CD4-positive, alpha-beta memory T cell (primary cell): ENCODE data around the gene SYTL4. TPM values are rescaled to one million over a fixed set of nuclear protein-coding genes. Genes with fewer than 3 reads are reported as not detected.
"Not testable (repeated sequence)": the region's sequence is repeated elsewhere in the genome, so short reads cannot be mapped to it uniquely, and the experiment has no call there.

Experiments
- CTCF ChIA-PET: fragments of 350-600 bp; sonication (Branson Sonifier 250); formaldehyde crosslinking; loops from one replicate; lab custom pipeline; 2021; ENCODE audit warnings: inconsistent platforms; ENCODE audit not compliant: partially characterized antibody; lab: Charles Lee
- POLR2A ChIA-PET: fragments of 350-600 bp; sonication (Branson Sonifier 250); formaldehyde crosslinking; loops from one replicate; lab custom pipeline; 2021; ENCODE audit not compliant: partially characterized antibody; lab: Charles Lee
- DNase-seq, 5 donors: peaks; one replicate each; pipeline versions ENCODE4 v3.0.0 to v3.0.0-alpha.2; 2020 to 2022; ENCODE audit warnings: mixed read lengths in 1 of 5
- H3K27ac ChIP-seq: one replicate; pipeline ENCODE4 v1.7.0; 2013; ENCODE audit warnings: low read depth, low read length
- H3K27me3 ChIP-seq: 2 replicates; pipeline ENCODE4 v1.7.0; 2013; ENCODE audit warnings: mild to moderate bottlenecking, low read length, moderate library complexity; ENCODE audit not compliant: insufficient read depth
- H3K36me3 ChIP-seq: 2 replicates; pipeline ENCODE4 v1.7.0; 2013; ENCODE audit warnings: mild to moderate bottlenecking, low read length, moderate library complexity; ENCODE audit not compliant: insufficient read depth
- H3K4me1 ChIP-seq: 2 replicates; pipeline ENCODE4 v1.7.0; 2013; ENCODE audit warnings: mild to moderate bottlenecking, low read length, moderate library complexity; ENCODE audit not compliant: insufficient read depth
- H3K4me3 ChIP-seq, 2 donors: one replicate each; pipeline ENCODE4 v1.7.0; 2013; ENCODE audit warnings: low read length in 2 of 2, mild to moderate bottlenecking in 1 of 2
- H3K9me3 ChIP-seq, 2 donors: one replicate each; pipeline ENCODE4 v1.7.0; 2013; ENCODE audit warnings: low read length in 2 of 2, control low read depth in 1 of 2; ENCODE audit not compliant: control insufficient read depth in 1 of 2
- H3K27ac Mint-ChIP-seq, 7 donors: one replicate each; pipeline ENCODE4 v1.8.0; 2020 to 2021; ENCODE audit warnings: mixed read lengths in 7 of 7, mild to moderate bottlenecking in 6 of 7, inconsistent platforms in 3 of 7, moderate library complexity in 3 of 7
- H3K27me3 Mint-ChIP-seq, 2 donors: one replicate each; pipeline ENCODE4 v1.8.0; 2020 to 2021; ENCODE audit warnings: mixed read lengths in 2 of 2
- H3K36me3 Mint-ChIP-seq, 2 donors: one replicate each; pipeline ENCODE4 v1.8.0; 2020 to 2021; ENCODE audit warnings: mixed read lengths in 2 of 2, inconsistent platforms in 1 of 2, mild to moderate bottlenecking in 1 of 2
- H3K4me1 Mint-ChIP-seq, 4 donors: one replicate each; pipeline ENCODE4 v1.8.0; 2020 to 2021; ENCODE audit warnings: mixed read lengths in 4 of 4, mild to moderate bottlenecking in 1 of 4
- H3K4me3 Mint-ChIP-seq, 8 donors: one replicate each; pipeline ENCODE4 v1.8.0; 2020 to 2021; ENCODE audit warnings: mixed read lengths in 8 of 8, mild to moderate bottlenecking in 7 of 8, moderate library complexity in 6 of 8, inconsistent platforms in 3 of 8
- H3K9me3 Mint-ChIP-seq, 8 donors: one replicate each; pipeline ENCODE4 v1.8.0; 2020 to 2021; ENCODE audit warnings: mixed read lengths in 8 of 8, mild to moderate bottlenecking in 5 of 8, inconsistent platforms in 3 of 8, moderate library complexity in 1 of 8
- intact Hi-C: fragments of 100-400 bp; cut with micrococcal nuclease; formaldehyde crosslinking; loops from one replicate; pipeline ENCODE4 v1.15.1; 2023
- polyA plus RNA-seq, 2 donors: library from polyadenylated mRNA; unstranded; fragments of 300-500 nt; fragmentation: Illumina TruSeq; gene quantifications; one replicate each; pipeline ENCODE4 v1.2.3, GENCODE V29; 2021
- total RNA-seq, 2 experiments: library from RNA; stranded (reverse); gene quantifications; one replicate each; pipeline ENCODE4 v1.2.3, GENCODE V29; 2021

The SYTL4 gene
- total and polyA plus RNA-seq, 4 experiments from 2014 or later = not detected

DNA sequence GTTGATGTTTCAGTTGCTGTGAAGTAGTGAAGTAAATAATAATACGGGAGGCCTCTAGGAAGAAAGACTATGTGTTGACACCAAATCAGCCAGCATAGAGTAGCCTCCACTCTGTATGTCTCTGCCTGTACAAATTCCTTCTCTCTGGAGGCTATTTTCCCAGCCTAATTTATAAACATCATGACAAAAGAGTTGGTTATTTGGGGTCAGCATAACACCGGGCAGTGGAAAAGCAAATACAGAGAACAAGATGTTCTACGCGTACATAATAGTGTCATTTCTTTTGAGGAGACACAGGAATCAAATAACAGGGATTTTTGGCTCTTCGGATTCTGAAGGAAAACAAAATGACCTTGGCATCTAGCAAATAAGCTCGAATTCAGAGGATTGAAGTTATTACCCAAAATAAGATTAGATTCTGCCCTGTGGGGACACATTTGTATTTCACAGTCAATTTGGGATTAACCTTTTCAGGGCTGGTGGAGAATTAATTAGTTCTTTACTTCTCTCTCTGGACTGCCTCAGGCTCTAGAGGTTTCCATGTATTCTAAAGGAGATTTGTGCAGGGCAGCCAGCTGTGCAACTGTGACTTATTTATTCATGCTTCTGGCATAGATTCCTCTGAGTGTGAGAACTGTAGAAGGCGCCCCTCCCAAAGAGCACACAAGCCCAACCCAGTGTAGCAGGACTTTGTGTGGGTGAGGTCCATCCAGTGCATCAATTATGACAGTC, 14.1 kb upstream of the SYTL4 start:
- Histone ChIP-seq H3K9me3 (no peaks in the 10 kb centered on the region), H3K4me3 (no peak overlapping the region), H3K4me1 (no peaks in the 10 kb centered on the region), H3K27me3 (no peaks in the 10 kb centered on the region), H3K36me3 (no peaks in the 10 kb centered on the region), H3K27ac (no peak overlapping the region)
- ChIA-PET POLR2A (no interaction called here), CTCF (no interaction called here)
- Mint-ChIP-seq H3K27me3 (peaks cover 5 to 7% of the 10 kb centered on the region in 2 donors), H3K27ac (no peak overlapping the region), H3K4me1 (peaks cover 0 to 2% (median 0%) of the 10 kb centered on the region in 4 donors), H3K9me3 (no peaks in the 10 kb centered on the region), H3K4me3 (no peak overlapping the region), H3K36me3 (no peaks in the 10 kb centered on the region)
- DNase-seq = no peak
- intact Hi-C loops = no loop called here

DNA sequence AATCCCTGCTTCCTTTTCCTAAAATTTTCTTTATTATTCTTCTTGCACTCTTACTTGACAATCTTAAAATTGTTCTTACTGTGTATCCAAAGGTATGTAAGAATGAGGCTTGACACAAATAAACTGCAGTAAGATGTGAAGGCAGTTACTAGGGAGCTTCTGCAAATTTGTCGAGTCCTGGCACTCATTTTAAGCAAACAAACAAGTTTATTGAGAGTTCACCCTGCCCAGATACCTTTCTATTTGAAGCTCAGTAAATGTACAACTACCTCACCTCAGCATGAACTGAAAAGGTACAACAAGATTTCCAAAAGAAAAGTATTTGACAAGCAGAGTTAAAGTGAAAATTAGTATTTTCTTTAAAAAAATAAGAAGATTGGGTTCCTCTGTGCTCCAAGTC, 13.3 kb upstream of the SYTL4 start:
- POLR2A ChIA-PET = no interaction called here
- H3K36me3 ChIP-seq = no peaks in the 10 kb centered on the region
- Mint-ChIP-seq H3K36me3 (no peaks in the 10 kb centered on the region), H3K9me3 (no peaks in the 10 kb centered on the region), H3K4me3 (no peak overlapping the region), H3K27me3 (peaks cover 5 to 7% of the 10 kb centered on the region in 2 donors), H3K4me1 (peaks cover 0 to 2% (median 0%) of the 10 kb centered on the region in 4 donors), H3K27ac (no peak overlapping the region)
- H3K4me1 ChIP-seq = no peaks in the 10 kb centered on the region
- intact Hi-C loops = no loop called here
- CTCF ChIA-PET = no interaction called here
- H3K4me3 ChIP-seq = no peak overlapping the region
- H3K27ac ChIP-seq = no peak overlapping the region
- no peak for DNase-seq
- H3K27me3 ChIP-seq = no peaks in the 10 kb centered on the region
- no peaks in the 10 kb centered on the region for H3K9me3 ChIP-seq

DNA sequence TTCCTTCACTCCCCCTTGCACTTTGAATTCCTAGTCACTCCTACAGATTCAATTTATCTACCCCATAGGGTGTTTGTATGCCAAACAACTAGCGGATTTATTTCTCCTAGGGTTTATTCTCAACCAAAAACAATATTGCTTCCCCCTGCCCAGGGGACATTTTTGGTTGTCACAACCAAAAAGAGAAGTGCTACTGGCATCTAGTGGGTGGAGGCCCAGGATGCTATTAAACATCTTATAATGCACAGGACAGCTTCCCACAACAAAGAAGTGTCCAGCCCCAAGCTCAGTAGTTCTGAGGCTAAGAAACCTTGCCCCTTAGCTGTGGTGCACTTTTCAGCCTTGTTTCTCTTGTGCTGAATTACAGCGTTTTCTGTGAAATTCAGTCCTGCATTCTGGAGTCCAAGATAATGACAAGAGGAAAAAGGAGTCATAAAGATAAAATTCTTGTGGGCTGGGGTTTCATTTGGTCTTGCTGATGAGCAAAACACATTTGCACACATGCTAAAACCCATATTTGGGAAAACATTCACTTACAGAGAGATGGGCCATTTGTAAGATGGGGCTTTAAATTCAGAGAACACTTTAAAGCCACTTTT, 11.2 kb upstream of the SYTL4 start:
- no peak for DNase-seq
- Histone ChIP-seq H3K27ac (no peak overlapping the region), H3K27me3 (no peaks in the 10 kb centered on the region), H3K9me3 (no peaks in the 10 kb centered on the region), H3K36me3 (no peaks in the 10 kb centered on the region), H3K4me1 (no peaks in the 10 kb centered on the region), H3K4me3 (no peak overlapping the region)
- Mint-ChIP-seq H3K27ac (no peak overlapping the region), H3K36me3 (no peaks in the 10 kb centered on the region), H3K4me3 (no peak overlapping the region), H3K4me1 (peaks cover 0 to 2% (median 0%) of the 10 kb centered on the region in 4 donors), H3K9me3 (no peaks in the 10 kb centered on the region), H3K27me3 (peaks cover 5 to 6% of the 10 kb centered on the region in 2 donors)
- intact Hi-C loops = no loop called here
- CTCF ChIA-PET = no interaction called here
- POLR2A ChIA-PET = no interaction called here

DNA sequence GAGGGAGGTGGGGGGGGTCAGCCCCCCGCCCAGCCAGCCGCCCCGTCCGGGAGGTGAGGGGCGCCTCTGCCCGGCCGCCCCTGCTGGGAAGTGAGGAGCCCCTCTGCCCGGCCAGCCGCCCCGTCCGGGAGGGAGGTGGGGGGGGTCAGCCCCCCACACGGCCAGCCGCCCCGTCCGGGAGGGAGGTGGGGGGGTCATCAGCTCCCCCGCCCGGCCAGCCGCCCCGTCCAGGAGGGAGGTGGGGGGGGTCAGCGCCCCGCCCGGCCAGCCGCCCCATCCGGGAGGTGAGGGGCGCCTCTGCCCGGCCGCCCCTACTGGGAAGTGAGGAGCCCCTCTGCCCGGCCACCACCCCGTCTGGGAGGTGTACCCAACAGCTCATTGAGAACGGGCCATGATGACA, 7.9 kb downstream of the SYTL4 start:
- H3K27ac Mint-ChIP-seq, H3K27ac ChIP-seq, H3K9me3 ChIP-seq, CTCF ChIA-PET, H3K9me3 Mint-ChIP-seq, H3K36me3 Mint-ChIP-seq, POLR2A ChIA-PET, H3K4me3 Mint-ChIP-seq, H3K36me3 ChIP-seq, H3K27me3 ChIP-seq, H3K4me3 ChIP-seq, DNase-seq, H3K4me1 ChIP-seq, intact Hi-C loops, H3K4me1 Mint-ChIP-seq: not testable (repeated sequence)
- peaks cover 10 to 14% of the 10 kb centered on the region in 2 donors for H3K27me3 Mint-ChIP-seq

DNA sequence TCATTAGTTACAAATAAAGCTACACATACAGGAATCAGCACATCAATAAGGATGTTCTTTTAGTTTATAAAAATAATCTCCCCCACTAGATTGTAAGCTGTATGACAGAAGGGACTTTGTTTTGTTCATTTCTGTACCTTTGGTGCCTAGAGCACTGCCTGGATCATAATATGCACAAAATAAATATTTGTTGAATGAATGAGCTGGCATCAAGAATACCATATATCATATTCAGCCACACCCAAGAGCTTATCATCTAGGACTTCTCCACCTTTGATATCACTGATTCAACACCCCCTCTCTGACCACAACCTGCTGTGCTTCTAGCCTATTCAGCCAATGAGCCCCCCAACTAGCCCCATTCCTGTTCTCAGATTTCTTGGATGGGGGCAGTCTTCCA, 10.6 kb downstream of the SYTL4 start:
- Histone ChIP-seq H3K4me1 (no peaks in the 10 kb centered on the region), H3K27ac (no peak overlapping the region), H3K4me3 (no peak overlapping the region), H3K36me3 (no peaks in the 10 kb centered on the region), H3K9me3 (no peaks in the 10 kb centered on the region), H3K27me3 (no peaks in the 10 kb centered on the region)
- H3K36me3 Mint-ChIP-seq = no peaks in the 10 kb centered on the region
- CTCF ChIA-PET = no interaction called here
- peaks cover 0 to 3% (median 0%) of the 10 kb centered on the region in 8 donors for H3K9me3 Mint-ChIP-seq
- intact Hi-C loops = no loop called here
- H3K4me3 Mint-ChIP-seq = no peak overlapping the region
- POLR2A ChIA-PET = no interaction called here
- no peak overlapping the region for H3K27ac Mint-ChIP-seq
- H3K4me1 Mint-ChIP-seq = no peaks in the 10 kb centered on the region
- DNase-seq = no peak
- H3K27me3 Mint-ChIP-seq = peaks cover 2 to 3% of the 10 kb centered on the region in 2 donors

DNA sequence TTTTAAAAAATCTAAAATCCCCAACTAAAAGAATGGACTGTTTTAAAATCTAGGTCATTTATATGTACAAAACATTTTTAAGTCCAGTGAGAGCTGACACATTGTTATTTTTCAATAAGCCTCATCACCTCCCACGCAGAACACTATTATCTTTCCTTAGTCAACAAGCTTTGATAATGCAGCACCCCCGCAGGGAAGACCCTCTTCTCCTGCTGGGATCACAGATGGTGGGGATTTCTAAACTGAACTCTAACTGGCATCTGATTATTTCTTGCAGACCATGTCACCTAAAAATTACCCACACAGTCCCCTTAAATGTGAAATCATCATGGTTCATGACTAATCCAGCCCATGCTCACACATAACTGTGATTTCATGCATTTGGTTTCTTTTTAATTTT, 11.6 kb downstream of the SYTL4 start:
- Mint-ChIP-seq H3K4me1 (no peaks in the 10 kb centered on the region), H3K4me3 (no peak overlapping the region), H3K27ac (no peak overlapping the region), H3K36me3 (no peaks in the 10 kb centered on the region), H3K9me3 (peaks cover 0 to 3% (median 0%) of the 10 kb centered on the region in 8 donors), H3K27me3 (peaks cover 0 to 2% of the 10 kb centered on the region in 2 donors)
- intact Hi-C loops = no loop called here
- DNase-seq = no peak
- H3K27me3 ChIP-seq = no peaks in the 10 kb centered on the region
- H3K4me1 ChIP-seq = no peaks in the 10 kb centered on the region
- CTCF ChIA-PET = no interaction called here
- no peak overlapping the region for H3K27ac ChIP-seq
- no peaks in the 10 kb centered on the region for H3K36me3 ChIP-seq
- POLR2A ChIA-PET = no interaction called here
- H3K9me3 ChIP-seq = no peaks in the 10 kb centered on the region
- H3K4me3 ChIP-seq = no peak overlapping the region

DNA sequence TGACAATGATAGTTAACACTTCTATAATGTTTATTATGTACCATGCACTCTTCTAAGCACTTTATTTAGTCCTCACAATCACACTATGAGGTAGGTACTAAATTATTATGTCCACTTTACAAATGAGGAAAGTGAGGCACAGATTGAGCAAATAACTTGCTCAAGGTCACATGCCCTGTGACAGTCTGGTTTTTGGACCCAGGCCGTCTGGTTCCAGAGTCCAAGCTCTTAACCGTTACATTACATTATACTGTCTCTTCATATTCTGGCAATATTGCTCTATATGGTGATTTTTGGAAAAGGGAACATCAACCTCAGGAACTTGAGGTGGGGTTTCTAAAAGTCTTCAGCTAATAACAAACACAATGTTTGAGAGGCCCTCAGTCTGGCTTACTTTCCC, 12.8 kb downstream of the SYTL4 start:
- no peaks in the 10 kb centered on the region for H3K27me3 Mint-ChIP-seq
- no peaks in the 10 kb centered on the region for H3K27me3 ChIP-seq

More for the DNA sequence above, 12.8 kb downstream of the SYTL4 start:
- ChIA-PET POLR2A (no interaction called here), CTCF (no interaction called here)
- Histone ChIP-seq H3K9me3 (no peaks in the 10 kb centered on the region), H3K27ac (no peak overlapping the region), H3K4me1 (no peaks in the 10 kb centered on the region), H3K4me3 (no peak overlapping the region), H3K36me3 (no peaks in the 10 kb centered on the region)
- DNase-seq = no peak
- Mint-ChIP-seq H3K27ac (no peak overlapping the region), H3K9me3 (peaks cover 0 to 3% (median 0%) of the 10 kb centered on the region in 8 donors), H3K36me3 (no peaks in the 10 kb centered on the region), H3K4me1 (no peaks in the 10 kb centered on the region), H3K4me3 (no peak overlapping the region)
- intact Hi-C loops = no loop called here
